GM13977 (cell line): ENCODE data around the gene DRAXIN.

Source experiments
- DNase-seq: peaks from one replicate; pipeline ENCODE4 v3.0.0; 2012; ENCODE audit warnings: low spot score
- in situ Hi-C: fragments of 300-500 bp; cut with MboI; formaldehyde crosslinking; loops from one replicate; pipeline ENCODE4 v1.12.0; 2022; ENCODE audit warnings: low sequenced_read_pairs, low pct_unique_long_range_greater_than_20kb, mixed read lengths, inconsistent platforms; ENCODE audit not compliant: unreplicated experiment
- TF ChIP-seq, protein P1 (sequence below): IDR thresholded peaks from 2 replicates; pipeline ENCODE4 v1.5.1; 2012; ENCODE audit warnings: mild to moderate bottlenecking, control low read depth; ENCODE audit not compliant: insufficient read depth; ENCODE audit errors: extremely low read depth, missing control alignments

The DRAXIN gene

DNA sequence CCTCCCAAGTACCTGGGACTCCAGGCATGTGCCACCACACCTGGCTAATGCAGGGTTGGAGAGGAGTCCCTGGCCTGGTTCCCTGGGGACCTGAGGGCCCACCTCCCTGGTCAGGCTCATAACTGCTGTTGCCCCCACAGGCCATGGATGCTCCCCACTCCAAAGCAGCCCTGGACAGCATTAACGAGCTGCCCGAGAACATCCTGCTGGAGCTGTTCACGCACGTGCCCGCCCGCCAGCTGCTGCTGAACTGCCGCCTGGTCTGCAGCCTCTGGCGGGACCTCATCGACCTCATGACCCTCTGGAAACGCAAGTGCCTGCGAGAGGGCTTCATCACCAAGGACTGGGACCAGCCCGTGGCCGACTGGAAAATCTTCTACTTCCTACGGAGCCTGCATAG, 23.0 kb upstream of the DRAXIN start:
- no peak for DNase-seq
- in situ Hi-C loops: loop anchor here (10.0 kb wide), 1 partner anchor 46 kb away; no protein-coding TSS in a partner anchor
- TF ChIP-seq, protein P1, sequence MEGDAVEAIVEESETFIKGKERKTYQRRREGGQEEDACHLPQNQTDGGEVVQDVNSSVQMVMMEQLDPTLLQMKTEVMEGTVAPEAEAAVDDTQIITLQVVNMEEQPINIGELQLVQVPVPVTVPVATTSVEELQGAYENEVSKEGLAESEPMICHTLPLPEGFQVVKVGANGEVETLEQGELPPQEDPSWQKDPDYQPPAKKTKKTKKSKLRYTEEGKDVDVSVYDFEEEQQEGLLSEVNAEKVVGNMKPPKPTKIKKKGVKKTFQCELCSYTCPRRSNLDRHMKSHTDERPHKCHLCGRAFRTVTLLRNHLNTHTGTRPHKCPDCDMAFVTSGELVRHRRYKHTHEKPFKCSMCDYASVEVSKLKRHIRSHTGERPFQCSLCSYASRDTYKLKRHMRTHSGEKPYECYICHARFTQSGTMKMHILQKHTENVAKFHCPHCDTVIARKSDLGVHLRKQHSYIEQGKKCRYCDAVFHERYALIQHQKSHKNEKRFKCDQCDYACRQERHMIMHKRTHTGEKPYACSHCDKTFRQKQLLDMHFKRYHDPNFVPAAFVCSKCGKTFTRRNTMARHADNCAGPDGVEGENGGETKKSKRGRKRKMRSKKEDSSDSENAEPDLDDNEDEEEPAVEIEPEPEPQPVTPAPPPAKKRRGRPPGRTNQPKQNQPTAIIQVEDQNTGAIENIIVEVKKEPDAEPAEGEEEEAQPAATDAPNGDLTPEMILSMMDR: no peak

DNA sequence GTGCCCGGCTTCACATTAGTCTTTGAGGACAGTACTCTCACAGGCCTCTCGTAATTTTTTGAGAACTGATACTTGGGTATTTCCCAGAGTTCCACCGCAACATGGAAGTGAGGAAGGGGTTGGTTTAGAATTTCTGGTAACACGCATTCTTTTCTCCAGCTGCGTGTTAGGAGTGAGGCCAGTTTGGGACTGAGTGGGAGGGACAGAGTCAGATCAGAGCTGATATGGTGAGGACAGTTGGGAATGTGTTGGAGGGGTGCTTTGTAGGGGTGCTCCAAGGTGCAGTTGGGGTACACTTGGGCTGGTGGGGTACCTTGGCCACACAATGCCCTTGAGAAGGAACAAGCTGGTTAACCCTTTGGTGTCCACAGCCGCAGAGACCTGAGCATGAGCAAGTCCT, 20.8 kb upstream of the DRAXIN start:
- peak; percentile 68 for DNase-seq
- TF ChIP-seq, protein P1: no peak
- in situ Hi-C loops: no loop called here

DNA sequence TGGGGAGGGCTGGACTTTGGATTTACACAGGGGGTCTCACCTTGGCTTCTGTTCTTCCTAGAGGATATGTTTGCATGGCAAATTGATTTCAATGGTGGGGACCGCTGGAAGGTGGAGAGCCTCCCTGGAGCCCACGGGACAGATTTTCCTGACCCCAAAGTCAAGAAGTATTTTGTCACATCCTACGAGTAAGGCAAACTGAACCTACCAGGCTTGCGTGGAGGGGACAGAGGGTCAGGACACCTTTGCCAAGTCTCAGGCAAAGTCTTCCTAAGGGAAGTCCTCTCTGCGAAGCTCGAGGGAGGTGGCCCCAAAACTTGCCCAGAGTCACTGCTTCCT, 20.3 kb upstream of the DRAXIN start:
- TF ChIP-seq, protein P1: no peak

DNA sequence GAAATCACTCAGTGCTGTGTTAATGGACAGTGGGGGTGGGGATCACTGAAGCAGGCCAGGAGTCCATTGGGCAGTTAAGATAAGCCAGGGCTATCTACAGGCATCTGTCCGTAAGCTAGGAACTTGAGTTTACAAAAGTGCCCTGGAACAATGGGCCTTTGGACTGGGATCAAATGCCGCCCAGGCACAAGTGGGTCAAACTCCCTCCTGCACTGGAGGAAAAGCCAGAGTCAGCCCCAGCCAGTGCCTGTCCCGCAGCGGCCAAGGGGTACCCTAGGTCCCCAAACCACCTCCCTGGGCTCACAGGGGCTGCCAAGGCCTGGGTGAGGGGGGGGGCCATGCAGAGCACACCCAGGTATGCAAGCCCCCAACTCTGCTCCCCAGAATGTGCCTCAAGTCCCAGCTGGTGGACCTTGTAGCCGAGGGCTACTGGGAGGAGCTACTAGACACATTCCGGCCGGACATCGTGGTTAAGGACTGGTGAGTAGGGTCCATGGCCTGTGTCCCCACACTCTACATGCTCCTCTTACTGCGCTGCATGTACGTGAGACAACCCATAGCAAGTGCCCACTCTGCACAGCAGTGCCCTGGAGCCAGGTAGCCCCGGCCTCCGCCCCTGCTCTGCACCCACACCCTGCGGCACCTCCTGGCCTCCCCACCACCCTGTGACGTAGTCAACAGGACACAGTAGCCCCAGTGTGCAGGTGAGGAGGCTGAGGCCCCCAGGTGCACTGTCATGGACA, 19.8 kb upstream of the DRAXIN start:
- TF ChIP-seq, protein P1: no peak
- DNase-seq: no peak
- in situ Hi-C loops: no loop called here

More for the DNA sequence above, 20.3 kb upstream of the DRAXIN start:
- DNase-seq: no peak
- in situ Hi-C loops: no loop called here

DNA sequence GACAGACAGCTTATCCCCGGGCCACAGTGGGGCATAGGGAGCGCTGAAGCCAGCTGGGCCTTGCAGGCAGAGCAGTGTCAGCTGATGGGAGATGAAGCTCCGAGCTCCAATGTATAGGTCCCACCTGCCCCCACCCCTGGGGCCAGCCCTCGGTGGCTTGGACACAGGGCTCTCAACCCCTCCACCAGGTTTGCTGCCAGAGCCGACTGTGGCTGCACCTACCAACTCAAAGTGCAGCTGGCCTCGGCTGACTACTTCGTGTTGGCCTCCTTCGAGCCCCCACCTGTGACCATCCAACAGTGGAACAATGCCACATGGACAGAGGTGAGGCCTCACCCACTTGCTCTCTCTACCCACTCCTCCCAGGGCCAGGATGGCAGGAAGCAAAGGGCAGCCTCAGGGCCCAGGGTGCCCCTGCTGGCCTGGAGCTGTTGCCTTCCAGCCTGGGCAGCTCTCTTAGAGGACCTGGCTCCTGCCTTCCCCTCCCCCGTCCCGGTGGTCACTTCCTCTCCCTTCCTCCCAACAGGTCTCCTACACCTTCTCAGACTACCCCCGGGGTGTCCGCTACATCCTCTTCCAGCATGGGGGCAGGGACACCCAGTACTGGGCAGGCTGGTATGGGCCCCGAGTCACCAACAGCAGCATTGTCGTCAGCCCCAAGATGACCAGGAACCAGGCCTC, 18.3 kb upstream of the DRAXIN start:
- in situ Hi-C loops: no loop called here
- TF ChIP-seq, protein P1: no peak
- DNase-seq: no peak

DNA sequence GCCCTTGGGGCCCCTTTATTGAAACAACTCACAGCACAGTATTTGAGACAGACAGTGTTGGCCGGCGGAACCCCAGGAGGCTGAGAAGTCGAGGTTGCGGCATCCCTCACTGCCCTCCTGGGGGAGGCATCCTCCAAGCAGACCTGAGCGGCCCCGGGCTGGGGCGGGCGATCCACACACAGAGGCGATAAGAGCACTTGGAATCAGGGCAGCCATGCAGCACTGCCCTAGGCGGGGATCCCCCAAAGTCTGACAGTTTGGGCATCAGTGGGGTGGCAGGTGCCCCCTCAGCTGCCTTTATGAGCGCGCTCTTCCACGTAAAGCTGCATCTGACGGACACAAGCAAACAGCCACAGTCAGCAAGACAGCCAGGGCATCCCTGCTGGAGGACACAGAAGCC, 17.0 kb upstream of the DRAXIN start:
- in situ Hi-C loops: no loop called here
- TF ChIP-seq, protein P1: no peak
- no peak for DNase-seq
